ENCODE results near the gene CDH23.

DNA sequence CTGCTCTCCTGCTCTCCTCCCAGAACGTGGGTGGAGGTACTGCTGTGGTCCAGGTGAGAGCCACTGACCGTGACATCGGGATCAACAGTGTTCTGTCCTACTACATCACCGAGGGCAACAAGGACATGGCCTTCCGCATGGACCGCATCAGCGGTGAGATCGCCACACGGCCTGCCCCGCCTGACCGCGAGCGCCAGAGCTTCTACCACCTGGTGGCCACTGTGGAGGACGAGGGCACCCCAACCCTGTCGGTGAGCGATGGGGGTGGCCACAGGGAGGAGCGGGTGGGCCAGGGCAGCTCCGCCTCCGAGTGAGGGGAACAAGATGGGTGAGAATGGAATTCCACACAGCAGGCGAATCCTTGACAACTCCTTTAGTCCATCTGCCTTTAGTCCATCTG, 345.0 kb downstream of the CDH23 start:
- TF ChIP-seq, protein P1, sequence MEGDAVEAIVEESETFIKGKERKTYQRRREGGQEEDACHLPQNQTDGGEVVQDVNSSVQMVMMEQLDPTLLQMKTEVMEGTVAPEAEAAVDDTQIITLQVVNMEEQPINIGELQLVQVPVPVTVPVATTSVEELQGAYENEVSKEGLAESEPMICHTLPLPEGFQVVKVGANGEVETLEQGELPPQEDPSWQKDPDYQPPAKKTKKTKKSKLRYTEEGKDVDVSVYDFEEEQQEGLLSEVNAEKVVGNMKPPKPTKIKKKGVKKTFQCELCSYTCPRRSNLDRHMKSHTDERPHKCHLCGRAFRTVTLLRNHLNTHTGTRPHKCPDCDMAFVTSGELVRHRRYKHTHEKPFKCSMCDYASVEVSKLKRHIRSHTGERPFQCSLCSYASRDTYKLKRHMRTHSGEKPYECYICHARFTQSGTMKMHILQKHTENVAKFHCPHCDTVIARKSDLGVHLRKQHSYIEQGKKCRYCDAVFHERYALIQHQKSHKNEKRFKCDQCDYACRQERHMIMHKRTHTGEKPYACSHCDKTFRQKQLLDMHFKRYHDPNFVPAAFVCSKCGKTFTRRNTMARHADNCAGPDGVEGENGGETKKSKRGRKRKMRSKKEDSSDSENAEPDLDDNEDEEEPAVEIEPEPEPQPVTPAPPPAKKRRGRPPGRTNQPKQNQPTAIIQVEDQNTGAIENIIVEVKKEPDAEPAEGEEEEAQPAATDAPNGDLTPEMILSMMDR (IDR thresholded peaks at IDR 0.05; ENCODE audit: low read length): no peak
- TF ChIP-seq EZH2phosphoT487 (IDR thresholded peaks at IDR 0.05; ENCODE audit: low read length): no peak

All from MM.1S (cell line).